A549 (cell line): Measurements from ENCODE around the gene NFIX. TPM values are rescaled to one million over a fixed set of nuclear protein-coding genes. Genes with fewer than 3 reads are reported as not detected.

Experiments used
- ATAC-seq, 2 experiments: fragments of 200-7000 bp in 1 of 2; fragments of >200 bp in 1 of 2; cut with Nextera tagmentation in 1 of 2; cut with Tn5 transposase in 1 of 2; 3 replicates each; pipeline versions ENCODE4 v1.8.0 to v1.9.1; 2018 to 2020; ENCODE audit warnings: mild to moderate bottlenecking in 1 of 2, moderate library complexity in 1 of 2
- CTCF ChIA-PET: fragments of 300-600 bp; sonication (Branson Sonifier 250); formaldehyde crosslinking; extraction: SDS; loops from one replicate; lab custom pipeline; 2021; ENCODE audit warnings: antibody characterized with exemption, inconsistent platforms; lab: Yijun Ruan, JAX
- POLR2A ChIA-PET: fragments of 350-600 bp; formaldehyde crosslinking; extraction: SDS; loops from one replicate; lab custom pipeline; 2021; ENCODE audit warnings: antibody characterized with exemption, inconsistent platforms; lab: Yijun Ruan, JAX
- DNase-seq, 2 experiments: peaks; one replicate each; pipeline versions ENCODE4 v3.0.0 to v3.0.0-alpha.2; 2011 to 2016; ENCODE audit warnings: low read depth in 1 of 2, low spot score in 1 of 2
- FAIRE-seq: peaks from 2 replicates; lab custom pipeline; 2011; peaks lifted over from hg19 to GRCh38; lab: Jason Lieb, UNC
- H3K27ac ChIP-seq, 2 experiments: fragments of >200 bp; sonication (Bioruptor Twin); formaldehyde crosslinking; 3 replicates each; pipeline ENCODE4 v1.5.1; 2016 to 2017
- H3K4me1 ChIP-seq: fragments of >200 bp; sonication (Bioruptor Twin); formaldehyde crosslinking; 3 replicates; pipeline ENCODE4 v1.6.1; 2016
- H3K4me2 ChIP-seq: fragments of >200 bp; sonication (Bioruptor Twin); formaldehyde crosslinking; 3 replicates; pipeline ENCODE4 v1.6.1; 2016
- H3K4me3 ChIP-seq: fragments of >200 bp; sonication (Bioruptor Twin); formaldehyde crosslinking; 3 replicates; pipeline ENCODE4 v1.5.1; 2016
- H3K9me3 ChIP-seq: fragments of >200 bp; sonication (Bioruptor Twin); formaldehyde crosslinking; 3 replicates; pipeline ENCODE4 v1.6.1; 2016
- BHLHE40 ChIP-seq: IDR thresholded peaks from 2 replicates; pipeline ENCODE4 v1.6.1; 2012; ENCODE audit warnings: low read depth, low read length, inconsistent platforms
- CEBPB ChIP-seq, 2 experiments: fragments of >200 bp in 1 of 2; sonication (Bioruptor Twin) in 1 of 2; formaldehyde crosslinking in 1 of 2; IDR thresholded peaks; 2 replicates each; pipeline ENCODE4 v1.6.1; 2012 to 2016
- CHD2 ChIP-seq: fragments of 150-350 bp; IDR thresholded peaks from 2 replicates; pipeline ENCODE4 v1.6.1; 2014; ENCODE audit warnings: low read length; ENCODE audit not compliant: partially characterized antibody
- CHD4 ChIP-seq: fragments of 200-600 bp; sonication (generic); IDR thresholded peaks from 2 replicates; pipeline ENCODE4 v1.6.1; 2016; ENCODE audit warnings: antibody characterized with exemption, mild to moderate bottlenecking, borderline replicate concordance
- EP300 ChIP-seq, 2 experiments: fragments of >200 bp; sonication (Bioruptor Twin); formaldehyde crosslinking; IDR thresholded peaks; 2 replicates in 1 of 2; 3 replicates in 1 of 2; pipeline ENCODE4 v1.6.1; 2016 to 2017
- FOSL2 ChIP-seq, 2 experiments: fragments of 450-650 bp in 1 of 2; fragments of >200 bp in 1 of 2; sonication (Bioruptor Twin) in 1 of 2; formaldehyde crosslinking; IDR thresholded peaks; 2 replicates each; pipeline versions ENCODE4 v1.5.0 to v1.6.1; 2016 to 2020; ENCODE audit warnings: mild to moderate bottlenecking in 1 of 2, moderate library complexity in 1 of 2
- HDAC2 ChIP-seq: fragments of 200-600 bp; sonication (generic); IDR thresholded peaks from 2 replicates; pipeline ENCODE4 v1.6.1; 2016
- HEYL ChIP-seq: fragments of 250-450 bp; sonication (Bioruptor Pico); IDR thresholded peaks from 2 replicates; pipeline ENCODE4 v1.8.0; 2021; ENCODE audit warnings: mild to moderate bottlenecking, moderate library complexity
- HMGXB4 ChIP-seq: fragments of 250-450 bp; sonication (Bioruptor Pico); IDR thresholded peaks from 2 replicates; pipeline ENCODE4 v1.5.0; 2021; ENCODE audit warnings: mild to moderate bottlenecking, moderate library complexity, borderline replicate concordance
- MAFK ChIP-seq: fragments of 450-650 bp; IDR thresholded peaks from 2 replicates; pipeline ENCODE4 v1.6.1; 2014; ENCODE audit not compliant: partially characterized antibody
- NPAS2 ChIP-seq: fragments of 250-450 bp; sonication (Bioruptor Pico); IDR thresholded peaks from 2 replicates; pipeline ENCODE4 v1.8.0; 2022; ENCODE audit warnings: mild to moderate bottlenecking, moderate library complexity, borderline replicate concordance
- PHF8 ChIP-seq: fragments of 200-600 bp; sonication (generic); IDR thresholded peaks from 2 replicates; pipeline ENCODE4 v1.6.1; 2016; ENCODE audit warnings: low read depth, mild to moderate bottlenecking, antibody characterized with exemption, moderate library complexity, borderline replicate concordance
- POLR2AphosphoS2 ChIP-seq: conservative IDR thresholded peaks from 2 replicates; pipeline ENCODE4 v1.6.1; 2012; ENCODE audit warnings: low read length, improper control_type of control experiment, inconsistent platforms
- RAD21 ChIP-seq, 2 experiments: fragments of >200 bp in 1 of 2; sonication (Bioruptor Twin) in 1 of 2; formaldehyde crosslinking in 1 of 2; IDR thresholded peaks in 1 of 2; conservative IDR thresholded peaks in 1 of 2; 2 replicates in 1 of 2; 3 replicates in 1 of 2; pipeline ENCODE4 v1.6.1; 2012 to 2018; ENCODE audit warnings: inconsistent platforms in 1 of 2
- SMC3 ChIP-seq: fragments of >200 bp; sonication (Bioruptor Twin); formaldehyde crosslinking; IDR thresholded peaks from 3 replicates; pipeline ENCODE4 v1.6.1; 2018; ENCODE audit warnings: inconsistent platforms
- SREBF2 ChIP-seq: fragments of 450-650 bp; IDR thresholded peaks from 2 replicates; pipeline ENCODE4 v1.6.1; 2014; ENCODE audit warnings: mild to moderate bottlenecking, moderate library complexity
- ZNF302 ChIP-seq: fragments of 250-450 bp; sonication (Bioruptor Pico); IDR thresholded peaks from 2 replicates; pipeline ENCODE4 v1.9.0; 2021; ENCODE audit warnings: inconsistent platforms, mild to moderate bottlenecking, moderate library complexity
- ZSCAN20 ChIP-seq: fragments of 250-450 bp; sonication (Bioruptor Pico); IDR thresholded peaks from 2 replicates; pipeline ENCODE4 v1.8.0; 2022; ENCODE audit warnings: mild to moderate bottlenecking, moderate library complexity
- WGBS: methylation state at CpG from one replicate; pipeline ENCODE4 v1.1.6; 2017; ENCODE audit errors: missing lambda C conversion rate; 5-methylcytosine and 5-hydroxymethylcytosine counted together
- polyA plus RNA-seq, 4 experiments: library from polyadenylated mRNA; depleted of rRNA in 3 of 4; stranded (reverse); fragments of >200 nt; fragmentation: RNase III in 1 of 4; extraction: RNeasy Plus Mini Kit Qiagen cat#74134 plus additional on column Dnase treatment in 1 of 4; gene quantifications; 2 replicates in 3 of 4; 3 replicates in 1 of 4; pipeline ENCODE4 v1.2.3, GENCODE V29; 2011 to 2017
- TF ChIP-seq, protein P1 (sequence below): IDR thresholded peaks from 2 replicates; pipeline ENCODE4 v1.6.1; 2012
- TF ChIP-seq, protein P2 (sequence below): fragments of >200 bp; sonication (Bioruptor Twin); formaldehyde crosslinking; IDR thresholded peaks from 2 replicates; pipeline ENCODE4 v1.6.1; 2016

NFIX gene
- polyA plus RNA-seq, 2 of the 4 experiments (the other 2 are of a cell fraction) = 0.52 to 3.0 TPM

DNA sequence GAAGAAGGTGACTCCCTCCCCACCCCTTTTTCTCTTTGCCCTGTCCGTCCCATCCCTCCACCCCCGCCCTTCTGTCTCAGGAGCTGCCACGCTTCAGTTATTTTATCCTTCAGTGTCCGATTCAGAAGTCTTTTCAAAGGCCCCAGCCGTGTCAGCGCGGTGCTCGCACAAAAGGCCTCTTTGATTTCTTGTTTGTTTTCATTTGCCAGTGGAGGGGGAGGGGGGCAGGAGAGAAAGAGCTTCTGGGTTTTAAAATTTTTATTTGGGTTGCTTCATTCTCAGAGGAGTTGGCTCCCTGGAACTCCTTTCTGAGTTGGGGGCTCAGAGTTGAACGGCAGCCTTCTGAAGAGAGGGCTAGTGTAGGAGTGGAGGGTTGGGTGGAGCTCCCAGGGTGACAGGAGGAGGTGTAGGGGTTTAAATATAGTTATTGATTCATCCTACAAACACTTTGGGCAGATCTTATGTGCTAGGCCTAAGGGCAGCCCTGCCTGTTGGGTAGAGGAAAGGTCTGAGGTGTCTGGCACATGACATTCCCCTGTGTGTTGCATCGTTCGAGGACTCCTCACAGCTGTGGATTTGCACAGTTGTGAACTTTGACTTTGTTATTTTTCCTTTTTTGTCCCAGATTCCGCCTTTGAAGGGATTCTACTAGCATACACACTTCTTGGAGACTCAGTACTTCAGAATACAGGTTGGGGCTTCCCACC is 36.8 kb downstream of the NFIX start:
- peaks cover 12% of the 10 kb centered on the region for H3K4me1 ChIP-seq
- peak overlapping the region in 1 of 2 experiments; percentile 35; a peak in 1 of 6 replicates for H3K27ac ChIP-seq
- DNase-seq (no peak), ATAC-seq (no peak), FAIRE-seq (no peak)
- POLR2A ChIA-PET = no interaction called here
- H3K4me2 ChIP-seq = no peak overlapping the region
- CTCF ChIA-PET = interaction anchor here (1.2 to 9.3 kb wide), 7 partner anchors 10 to 67 kb away, joined by 3 to 89 read pairs (median 13); no protein-coding TSS in a partner anchor
- TF ChIP-seq SMC3 = no peak
- no peak overlapping the region for H3K4me3 ChIP-seq
- 82% methylated on average over 10 of the region's 12 CpGs for WGBS
- no peaks in the 10 kb centered on the region for H3K9me3 ChIP-seq

DNA sequence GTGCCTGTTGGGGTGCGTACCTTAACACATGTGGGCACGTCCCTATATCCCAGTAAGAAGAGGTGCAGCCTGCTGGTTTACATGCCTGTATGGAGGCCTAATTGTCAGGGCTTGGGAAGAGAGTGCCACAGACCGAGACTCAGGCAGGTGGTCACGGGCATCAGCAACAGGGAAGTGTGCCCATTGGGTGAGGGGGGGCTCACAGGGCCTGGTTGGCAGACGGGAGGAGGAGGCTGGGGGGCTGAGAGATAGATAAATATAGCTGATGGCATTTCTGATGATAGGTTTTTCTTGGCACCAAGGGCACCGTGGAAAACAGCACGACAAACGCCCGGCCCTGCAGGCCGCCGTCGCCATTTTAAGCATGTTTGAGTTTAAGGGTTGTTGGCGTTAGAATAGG is 37.6 kb downstream of the NFIX start:
- ATAC-seq = no peak
- Histone ChIP-seq H3K9me3 (no peaks in the 10 kb centered on the region), H3K4me1 (peaks cover 17% of the 10 kb centered on the region), H3K4me3 (no peak overlapping the region), H3K4me2 (no peak overlapping the region), H3K27ac (0 out of 6 replicates have a peak overlapping the region, but pooled peaks of 1 of the 2 experiments have one; percentile 35)
- no peak for DNase-seq
- FAIRE-seq = no peak
- TF ChIP-seq ZSCAN20 (CRISPR knock-in tag) (no peak), POLR2AphosphoS2 (no peak), FOSL2 (IDR thresholded peaks at IDR 0.05) (no peak), FOSL2 (CRISPR knock-in tag; IDR thresholded peaks at IDR 0.05) (no peak), CHD4 (no peak), HDAC2 (no peak), BHLHE40 (no peak), ZNF302 (no peak), CEBPB (IDR thresholded peaks at IDR 0.05) (no peak), CHD2 (no peak), SREBF2 (no peak), NPAS2 (CRISPR knock-in tag) (no peak), MAFK (no peak), PHF8 (no peak), HMGXB4 (CRISPR knock-in tag) (no peak), EP300 (IDR thresholded peaks at IDR 0.05) (no peak)
- TF ChIP-seq, protein P1, sequence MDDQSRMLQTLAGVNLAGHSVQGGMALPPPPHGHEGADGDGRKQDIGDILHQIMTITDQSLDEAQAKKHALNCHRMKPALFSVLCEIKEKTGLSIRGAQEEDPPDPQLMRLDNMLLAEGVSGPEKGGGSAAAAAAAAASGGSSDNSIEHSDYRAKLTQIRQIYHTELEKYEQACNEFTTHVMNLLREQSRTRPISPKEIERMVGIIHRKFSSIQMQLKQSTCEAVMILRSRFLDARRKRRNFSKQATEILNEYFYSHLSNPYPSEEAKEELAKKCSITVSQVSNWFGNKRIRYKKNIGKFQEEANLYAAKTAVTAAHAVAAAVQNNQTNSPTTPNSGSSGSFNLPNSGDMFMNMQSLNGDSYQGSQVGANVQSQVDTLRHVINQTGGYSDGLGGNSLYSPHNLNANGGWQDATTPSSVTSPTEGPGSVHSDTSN = no peak
- WGBS = 93% methylated on average over 13 of the region's 13 CpGs
- POLR2A ChIA-PET = no interaction called here
- CTCF ChIA-PET = interaction anchor here (1.0 to 9.3 kb wide), 13 partner anchors 11 to 67 kb away, joined by 3 to 89 read pairs (median 12); no protein-coding TSS in a partner anchor

DNA sequence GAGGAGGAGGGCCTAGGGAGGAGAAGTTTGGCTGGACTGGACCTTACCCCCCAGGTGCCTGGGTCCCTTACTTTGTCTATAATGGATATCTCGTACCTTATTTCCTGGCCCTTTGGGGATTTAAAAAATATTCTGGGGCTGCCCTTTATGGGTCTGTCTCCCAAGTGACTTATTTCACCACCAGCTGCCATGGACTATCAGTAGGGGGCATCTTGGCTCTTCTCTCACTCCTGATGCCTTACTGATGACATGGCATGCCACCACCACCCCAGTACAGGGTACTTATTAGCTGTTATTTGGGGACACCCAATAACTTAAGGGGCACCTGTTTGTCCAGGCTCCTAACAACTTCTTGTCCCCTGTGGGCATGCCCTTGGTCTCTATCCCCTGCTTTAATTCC is 38.0 kb downstream of the NFIX start:
- POLR2A ChIA-PET = no interaction called here
- FAIRE-seq = no peak
- H3K4me1 ChIP-seq = peaks cover 17% of the 10 kb centered on the region

More for the DNA sequence above, 38.0 kb downstream of the NFIX start:
- 100% methylated on average over 1 of the region's 1 CpG for WGBS
- peak in 1 of 2 experiments; percentile 26; a peak in 1 of 5 replicates for TF ChIP-seq RAD21 (conservative IDR thresholded peaks at IDR 0.05 in 1 of 2, IDR thresholded peaks at IDR 0.05 in 1 of 2)
- TF ChIP-seq, protein P2, sequence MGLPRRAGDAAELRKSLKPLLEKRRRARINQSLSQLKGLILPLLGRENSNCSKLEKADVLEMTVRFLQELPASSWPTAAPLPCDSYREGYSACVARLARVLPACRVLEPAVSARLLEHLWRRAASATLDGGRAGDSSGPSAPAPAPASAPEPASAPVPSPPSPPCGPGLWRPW = no peak
- TF ChIP-seq SREBF2 = no peak
- TF ChIP-seq HEYL (CRISPR knock-in tag) = no peak
- Histone ChIP-seq H3K4me3 (no peak overlapping the region), H3K9me3 (no peaks in the 10 kb centered on the region), H3K4me2 (no peak overlapping the region), H3K27ac (no peak overlapping the region)
- DNase-seq (no peak), ATAC-seq (peak in 1 of 2 experiments; percentile 58; a peak in 3 of 6 replicates)
- CTCF ChIA-PET = interaction anchor here (0.8 to 9.3 kb wide), 18 partner anchors 10 to 66 kb away, joined by 3 to 89 read pairs (median 4); no protein-coding TSS in a partner anchor
